Activated B cell treated with CpG ODN at 0.5 μM for 24 hours (primary cell): Measurements from ENCODE around the gene ANP32A. TPM values are rescaled to one million over a fixed set of nuclear protein-coding genes. Genes with fewer than 3 reads are reported as not detected.

Source experiments
- ATAC-seq: fragments of 200-7000 bp; cut with Tn5 transposase; one replicate; pipeline ENCODE4 v1.10.0; 2021; ENCODE audit warnings: low read depth, mild to moderate bottlenecking, moderate library complexity
- CTCF ChIA-PET: fragments of 350-600 bp; sonication (Branson Sonifier 250); formaldehyde crosslinking; loops from one replicate; lab custom pipeline; 2021; ENCODE audit warnings: antibody characterized with exemption; lab: Charles Lee
- POLR2A ChIA-PET: fragments of 350-600 bp; sonication (Branson Sonifier 250); formaldehyde crosslinking; loops from one replicate; lab custom pipeline; 2021; ENCODE audit warnings: antibody characterized with exemption; lab: Charles Lee
- DNase-seq: peaks from one replicate; pipeline ENCODE4 v3.0.0; 2022
- H3K27ac Mint-ChIP-seq: one replicate; pipeline ENCODE4 v1.8.0; 2020; ENCODE audit warnings: mixed read lengths
- H3K27me3 Mint-ChIP-seq: one replicate; pipeline ENCODE4 v1.8.0; 2021; ENCODE audit warnings: mixed read lengths
- H3K36me3 Mint-ChIP-seq: one replicate; pipeline ENCODE4 v1.8.0; 2021; ENCODE audit warnings: low read depth, mixed read lengths
- H3K4me1 Mint-ChIP-seq: one replicate; pipeline ENCODE4 v1.8.0; 2021; ENCODE audit warnings: mixed read lengths
- H3K4me3 Mint-ChIP-seq: one replicate; pipeline ENCODE4 v1.8.0; 2020; ENCODE audit warnings: mild to moderate bottlenecking, mixed read lengths
- H3K9me3 Mint-ChIP-seq: one replicate; pipeline ENCODE4 v1.8.0; 2020; ENCODE audit warnings: mixed read lengths
- CTCF ChIP-seq: fragments of 200-600 bp; IDR thresholded peaks from one replicate; pipeline ENCODE4 v1.8.0; 2022; ENCODE audit warnings: antibody characterized with exemption, mild to moderate bottlenecking
- intact Hi-C: fragments of 100-400 bp; cut with micrococcal nuclease; formaldehyde crosslinking; loops from one replicate; pipeline ENCODE4 v1.15.1; 2024
- total RNA-seq: library from RNA; stranded (reverse); gene quantifications from 2 replicates; pipeline ENCODE4 v1.2.3, GENCODE V29; 2022

The ANP32A gene
- total RNA-seq, 1 donor from 2014 or later = 199 TPM

GRCh38 chr15:68792901-68793766 is 27.6 kb downstream of the ANP32A start:
- ChIA-PET POLR2A (interaction anchor here (5.8 kb wide), 1 partner anchor 25 kb away, joined by 167 read pairs; the partner anchor contains the start of gene ANP32A), CTCF (interaction anchor here (2.8 kb wide), 1 partner anchor 35 kb away, joined by 12 read pairs; no protein-coding TSS in a partner anchor)
- Mint-ChIP-seq H3K27me3 (no peaks in the 10 kb centered on the region), H3K4me1 (peaks cover 96% of the 10 kb centered on the region), H3K36me3 (peaks cover 22% of the 10 kb centered on the region), H3K27ac (peak overlapping the region; percentile 69), H3K4me3 (no peak overlapping the region), H3K9me3 (no peaks in the 10 kb centered on the region)
- intact Hi-C loops = loop anchor here (5.0 kb wide), 1 partner anchor 969 kb away; no protein-coding TSS in a partner anchor
- no peak for ATAC-seq
- no peak for DNase-seq
- TF ChIP-seq CTCF = no peak

GRCh38 chr15:68791431-68792283 is 29.0 kb downstream of the ANP32A start:
- DNase-seq = peak; percentile 36
- Mint-ChIP-seq H3K4me3 (peak overlapping the region; percentile 76), H3K9me3 (no peaks in the 10 kb centered on the region), H3K36me3 (peaks cover 29% of the 10 kb centered on the region), H3K27ac (peak overlapping the region; percentile 94), H3K27me3 (no peaks in the 10 kb centered on the region), H3K4me1 (peaks cover 90% of the 10 kb centered on the region)
- no peak for TF ChIP-seq CTCF
- intact Hi-C loops = loop anchor here (1.0 to 5.0 kb wide), 3 partner anchors 26 to 971 kb away; no protein-coding TSS in a partner anchor
- peak; percentile 80 for ATAC-seq
- ChIA-PET POLR2A (interaction anchor here (0.5 to 5.8 kb wide), 4 partner anchors 19 to 258 kb away, joined by 3 to 167 read pairs (median 4); partner anchors contain the start of gene ANP32A), CTCF (no interaction called here)

- ChIA-PET POLR2A (interaction anchor here (1.1 to 5.8 kb wide), 3 partner anchors 20 to 38 kb away, joined by 3 to 167 read pairs (median 4); partner anchors contain the start of gene ANP32A), CTCF (no interaction called here)
- intact Hi-C loops = loop anchor here (1.0 to 5.0 kb wide), 3 partner anchors 26 to 971 kb away; no protein-coding TSS in a partner anchor
- no peak for ATAC-seq
- Mint-ChIP-seq H3K27me3 (no peaks in the 10 kb centered on the region), H3K27ac (peak overlapping the region; percentile 94), H3K4me1 (peaks cover 83% of the 10 kb centered on the region), H3K4me3 (peak overlapping the region; percentile 76), H3K36me3 (peaks cover 36% of the 10 kb centered on the region), H3K9me3 (no peaks in the 10 kb centered on the region)
- TF ChIP-seq CTCF = no peak
- no peak for DNase-seq
These were observed 29.8 kb downstream of the ANP32A start for GRCh38 chr15:68790910-68791309.

GRCh38 chr15:68790242-68790575 is 30.5 kb downstream of the ANP32A start:
- ATAC-seq = no peak
- CTCF ChIA-PET = no interaction called here
- H3K27ac Mint-ChIP-seq = peak overlapping the region; percentile 94
- H3K9me3 Mint-ChIP-seq = no peaks in the 10 kb centered on the region
- POLR2A ChIA-PET = no interaction called here
- no peak for DNase-seq
- H3K4me3 Mint-ChIP-seq = no peak overlapping the region
- intact Hi-C loops = loop anchor here (2.0 to 5.0 kb wide), 2 partner anchors 39 to 972 kb away; no protein-coding TSS in a partner anchor
- peaks cover 43% of the 10 kb centered on the region for H3K36me3 Mint-ChIP-seq
- H3K4me1 Mint-ChIP-seq = peaks cover 76% of the 10 kb centered on the region
- TF ChIP-seq CTCF = no peak
- no peaks in the 10 kb centered on the region for H3K27me3 Mint-ChIP-seq
